ENCODE results near the gene PTPRN2. TPM values are rescaled to one million over a fixed set of nuclear protein-coding genes. Genes with fewer than 3 reads are reported as not detected.

The PTPRN2 gene
- total RNA-seq, 1 donor = 0.09 TPM

DNA sequence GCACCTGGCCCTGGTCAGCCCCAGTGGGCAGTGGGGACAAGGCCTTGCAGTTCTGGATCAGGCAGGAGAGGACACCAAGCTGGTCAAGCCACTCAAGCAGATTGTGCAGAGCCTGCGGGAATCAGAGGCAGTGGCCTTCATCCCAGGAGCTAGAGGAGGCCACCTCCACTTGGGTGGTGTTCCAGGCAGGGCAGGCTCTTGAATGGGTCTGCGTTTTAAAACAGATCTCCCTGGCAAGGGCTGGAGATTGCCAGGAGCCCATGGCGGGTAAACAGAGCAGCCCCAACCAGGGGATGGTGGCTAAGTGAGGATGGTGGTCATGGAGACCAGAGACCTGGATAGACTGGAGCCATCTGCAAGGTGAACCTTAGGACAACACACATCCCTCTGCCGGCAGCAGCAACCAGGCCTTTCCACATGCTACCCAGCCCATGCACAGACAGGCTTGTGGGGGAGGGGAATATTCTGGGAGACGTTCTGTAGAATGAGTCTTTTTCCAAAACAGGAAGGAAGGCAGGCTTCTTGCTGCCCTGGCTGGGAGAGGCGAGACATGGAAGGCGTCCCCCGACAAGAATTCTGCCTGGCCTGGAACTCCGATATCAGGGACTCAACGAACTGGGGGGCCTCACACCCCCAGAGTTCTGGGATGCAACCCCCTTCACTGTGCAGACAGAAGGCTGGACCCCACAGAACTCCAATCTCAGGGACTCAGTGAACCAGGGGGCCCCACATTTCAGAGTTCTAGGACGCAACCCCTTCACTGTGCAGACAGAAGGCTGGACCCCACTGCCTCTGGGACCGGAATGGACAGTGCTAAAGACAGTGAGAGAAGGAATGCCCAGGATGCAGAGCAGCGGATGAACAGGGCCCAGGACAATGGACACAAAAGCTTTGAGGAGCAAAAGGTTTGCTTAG lies 264.8 kb downstream of the PTPRN2 start:
- no peak overlapping the region for H3K4me3 ChIP-seq (ENCODE audit: low read depth, low read length)
- TF ChIP-seq, protein P1, sequence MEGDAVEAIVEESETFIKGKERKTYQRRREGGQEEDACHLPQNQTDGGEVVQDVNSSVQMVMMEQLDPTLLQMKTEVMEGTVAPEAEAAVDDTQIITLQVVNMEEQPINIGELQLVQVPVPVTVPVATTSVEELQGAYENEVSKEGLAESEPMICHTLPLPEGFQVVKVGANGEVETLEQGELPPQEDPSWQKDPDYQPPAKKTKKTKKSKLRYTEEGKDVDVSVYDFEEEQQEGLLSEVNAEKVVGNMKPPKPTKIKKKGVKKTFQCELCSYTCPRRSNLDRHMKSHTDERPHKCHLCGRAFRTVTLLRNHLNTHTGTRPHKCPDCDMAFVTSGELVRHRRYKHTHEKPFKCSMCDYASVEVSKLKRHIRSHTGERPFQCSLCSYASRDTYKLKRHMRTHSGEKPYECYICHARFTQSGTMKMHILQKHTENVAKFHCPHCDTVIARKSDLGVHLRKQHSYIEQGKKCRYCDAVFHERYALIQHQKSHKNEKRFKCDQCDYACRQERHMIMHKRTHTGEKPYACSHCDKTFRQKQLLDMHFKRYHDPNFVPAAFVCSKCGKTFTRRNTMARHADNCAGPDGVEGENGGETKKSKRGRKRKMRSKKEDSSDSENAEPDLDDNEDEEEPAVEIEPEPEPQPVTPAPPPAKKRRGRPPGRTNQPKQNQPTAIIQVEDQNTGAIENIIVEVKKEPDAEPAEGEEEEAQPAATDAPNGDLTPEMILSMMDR (IDR thresholded peaks at IDR 0.05; ENCODE audit: insufficient read depth, low read length) = no peak
- DNase-seq (ENCODE audit: low read depth) = no peak

DNA sequence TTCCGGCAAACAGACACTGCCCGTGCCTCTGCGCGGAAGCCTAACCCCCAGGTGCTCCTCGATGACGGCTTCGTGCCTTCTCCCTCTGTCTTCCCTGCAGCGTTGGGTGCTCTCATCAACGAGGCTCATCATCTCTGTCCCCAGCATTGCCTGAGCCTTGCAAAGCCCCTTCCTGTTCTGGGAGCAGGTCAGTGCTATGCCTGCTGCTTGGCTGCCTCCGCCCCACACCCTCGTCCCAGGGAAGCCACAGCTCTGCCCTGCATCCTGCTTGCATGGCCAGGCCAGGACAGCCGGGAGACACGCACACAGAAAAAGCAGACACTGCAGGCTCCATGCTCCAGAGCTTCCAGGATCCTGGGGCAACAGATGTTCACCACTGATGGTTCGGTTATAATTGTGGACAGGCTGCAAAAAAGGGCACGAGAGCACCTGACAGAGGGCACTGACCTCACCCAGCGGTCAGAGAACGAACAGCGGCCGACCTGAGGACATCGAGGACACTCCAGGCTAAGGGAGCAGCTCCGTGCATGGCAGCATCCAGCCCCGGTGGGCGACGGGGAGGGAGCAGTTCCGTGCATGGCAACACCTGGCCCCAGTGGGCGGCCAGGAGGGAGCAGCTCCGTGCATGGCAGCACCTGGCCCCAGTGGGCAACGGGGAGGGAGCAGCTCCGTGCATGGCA lies 265.5 kb downstream of the PTPRN2 start:
- DNase-seq (ENCODE audit: low read depth) = no peak
- TF ChIP-seq, protein P1 (IDR thresholded peaks at IDR 0.05; ENCODE audit: insufficient read depth, low read length) = no peak
- H3K4me3 ChIP-seq (ENCODE audit: low read depth, low read length) = no peak overlapping the region

- TF ChIP-seq, protein P1 (IDR thresholded peaks at IDR 0.05; ENCODE audit: insufficient read depth, low read length) = no peak
- DNase-seq (ENCODE audit: low read depth) = no peak
- no peak overlapping the region for H3K4me3 ChIP-seq (ENCODE audit: low read depth, low read length)
Observed at GRCh38 chr7:158321056-158321700, 266.4 kb downstream of the PTPRN2 start.

GRCh38 chr7:158320328-158320727 lies 267.3 kb downstream of the PTPRN2 start:
- DNase-seq (ENCODE audit: low read depth) = no peak
- TF ChIP-seq, protein P1 (IDR thresholded peaks at IDR 0.05; ENCODE audit: insufficient read depth, low read length) = no peak
- no peak overlapping the region for H3K4me3 ChIP-seq (ENCODE audit: low read depth, low read length)

- H3K4me3 ChIP-seq (ENCODE audit: low read depth, low read length) = no peak overlapping the region
- TF ChIP-seq, protein P1 (IDR thresholded peaks at IDR 0.05; ENCODE audit: insufficient read depth, low read length) = no peak
- no peak for DNase-seq (ENCODE audit: low read depth)
Observed at GRCh38 chr7:158318511-158318913, 269.1 kb downstream of the PTPRN2 start.

- no peak for DNase-seq (ENCODE audit: low read depth)
Observed at GRCh38 chr7:158317238-158318205, 270.1 kb downstream of the PTPRN2 start.

More at GRCh38 chr7:158317238-158318205, 270.1 kb downstream of the PTPRN2 start:
- no peak overlapping the region for H3K4me3 ChIP-seq (ENCODE audit: low read depth, low read length)
- TF ChIP-seq, protein P1 (IDR thresholded peaks at IDR 0.05; ENCODE audit: insufficient read depth, low read length) = no peak

Data from fibroblast of the aortic adventitia (primary cell).